GM19324 (cell line): ENCODE results near the gene HEPN1.

Experiments used
- ATAC-seq: cut with Tn5 transposase; IDR thresholded peaks from one replicate; pipeline ENCODE4 v1.9.1; 2021; ENCODE audit warnings: mild to moderate bottlenecking, moderate library complexity; ENCODE audit not compliant: unreplicated experiment, low FRiP score

Gene HEPN1

DNA sequence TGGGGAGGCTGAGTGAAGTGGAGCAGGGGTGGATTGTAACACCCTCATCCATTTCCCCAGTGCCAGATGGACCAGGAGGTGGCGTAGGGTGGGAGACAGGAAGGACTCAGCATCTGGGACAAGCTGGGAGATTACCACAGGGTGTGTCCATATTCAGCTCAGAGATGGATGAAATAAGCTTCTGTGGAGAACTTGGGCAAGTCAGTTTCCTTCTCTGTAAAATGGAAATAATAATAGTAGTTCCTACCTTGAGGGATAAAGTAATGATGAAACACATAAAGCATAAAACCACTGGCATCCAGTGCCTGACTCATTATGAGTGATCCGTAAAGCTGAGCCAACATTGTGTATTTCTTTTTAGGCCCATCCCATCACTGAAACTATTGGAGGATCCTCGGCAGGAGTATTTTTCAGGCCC lies 20.8 kb upstream of the HEPN1 start:
- ATAC-seq = no peak

DNA sequence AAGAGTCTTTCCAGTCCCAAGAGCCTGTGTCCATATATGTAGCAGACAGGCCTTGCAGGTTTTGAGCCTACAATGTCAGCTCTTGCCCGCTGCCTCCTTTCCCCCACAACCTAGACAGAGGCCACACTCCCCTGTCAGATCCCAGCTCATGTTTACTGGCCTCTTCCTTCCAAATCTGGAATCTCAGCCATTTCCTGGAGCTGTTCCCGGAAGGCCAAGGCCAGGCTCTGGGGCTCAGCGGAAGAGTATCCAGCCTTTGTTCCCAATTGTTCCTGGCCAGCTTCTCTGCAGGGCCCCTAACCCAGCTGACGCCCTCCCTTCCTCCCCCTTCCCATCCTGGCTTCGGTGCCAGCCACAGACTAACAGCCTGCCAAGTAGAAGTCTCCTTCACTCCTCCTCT lies 20.3 kb upstream of the HEPN1 start:
- no peak for ATAC-seq

GRCh38 chr11:124899383-124900145 lies 19.5 kb upstream of the HEPN1 start:
- ATAC-seq = no peak

GRCh38 chr11:124900464-124900863 lies 18.6 kb upstream of the HEPN1 start:
- ATAC-seq = no peak

DNA sequence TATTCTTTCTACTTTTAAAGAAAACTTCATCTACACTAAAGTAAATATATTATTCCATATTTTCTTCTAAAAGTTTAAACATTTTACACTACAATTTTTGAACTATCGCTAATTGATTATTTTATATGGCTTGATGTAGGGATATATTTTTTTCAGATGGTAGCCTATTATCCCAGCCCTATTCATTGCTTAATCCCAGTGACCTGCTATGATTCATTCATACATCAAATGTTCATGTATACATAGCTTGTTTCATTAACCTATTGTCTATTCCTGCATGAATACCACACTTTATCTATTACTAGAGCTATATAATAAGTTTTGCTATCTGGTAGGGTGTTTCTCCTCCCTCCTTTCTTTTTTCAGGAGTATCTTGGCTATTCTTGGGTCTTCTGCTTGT lies 16.4 kb upstream of the HEPN1 start:
- ATAC-seq = no peak

GRCh38 chr11:124915541-124916369 lies 3.3 kb upstream of the HEPN1 start:
- ATAC-seq = no peak

DNA sequence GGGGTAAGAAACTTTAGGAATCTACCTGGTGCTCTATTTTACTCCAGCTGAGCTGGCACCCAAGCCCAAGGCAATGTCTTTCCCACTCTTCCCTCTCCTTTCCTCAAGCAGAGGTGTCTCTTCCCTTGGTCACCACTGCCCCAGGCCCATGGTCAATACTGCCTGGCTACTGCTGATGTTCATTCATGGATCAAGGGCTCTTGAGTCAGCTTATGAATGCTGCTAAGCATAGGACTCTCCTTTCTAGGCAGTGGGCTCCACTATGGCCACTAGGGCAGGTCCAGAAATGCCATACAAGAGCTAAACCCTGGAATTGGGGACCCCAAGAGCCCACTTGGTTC lies 2.7 kb upstream of the HEPN1 start:
- no peak for ATAC-seq

DNA sequence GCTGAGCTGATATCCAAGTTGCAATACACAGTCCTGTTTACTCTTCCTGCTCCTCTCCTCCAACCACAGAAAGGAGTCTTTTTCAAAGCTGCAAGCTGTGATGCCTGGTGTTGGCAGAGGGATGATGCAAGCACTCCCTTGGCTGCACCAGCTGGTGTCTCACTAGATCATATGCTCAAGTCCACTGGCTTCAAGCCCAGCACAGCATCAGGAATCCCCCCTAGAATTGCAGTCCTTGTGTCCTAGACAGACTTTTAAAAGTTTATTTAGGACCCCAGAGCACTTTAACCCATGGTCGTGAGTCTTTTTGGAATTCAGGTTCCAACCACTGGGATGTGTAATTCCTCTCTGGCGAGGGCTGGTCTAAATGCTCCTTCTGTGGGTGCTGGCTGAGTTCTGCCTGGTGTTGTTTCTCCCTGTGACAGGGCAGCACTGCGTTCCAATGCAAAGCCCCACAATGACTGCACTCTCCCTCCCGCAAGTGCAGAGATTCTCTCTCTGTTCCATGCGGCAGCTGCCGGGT lies 1.9 kb upstream of the HEPN1 start:
- ATAC-seq = no peak

- no peak for ATAC-seq
Measured at GRCh38 chr11:124919898-124920297, 848 bp downstream of the HEPN1 start.

DNA sequence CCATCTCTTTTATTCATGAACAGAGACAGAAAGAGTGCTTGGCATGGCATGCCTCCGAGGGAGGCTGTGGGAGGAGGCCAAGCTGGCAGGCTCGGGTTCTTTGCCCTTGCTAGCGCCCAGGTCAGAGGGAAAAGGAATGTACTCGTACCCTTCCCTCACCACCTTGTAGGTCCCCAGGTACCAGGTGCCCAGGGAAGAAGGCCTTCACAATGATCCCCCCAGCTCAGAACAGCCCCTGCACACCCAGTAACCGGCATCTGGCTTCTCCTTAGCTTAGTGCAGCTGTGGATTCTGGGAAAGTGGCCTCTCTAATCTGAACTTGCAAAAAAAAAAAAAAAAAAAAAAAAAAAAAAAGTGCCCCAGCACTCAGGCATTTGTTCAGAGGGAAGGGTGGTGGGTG lies 1.3 kb downstream of the HEPN1 start:
- ATAC-seq = no peak

DNA sequence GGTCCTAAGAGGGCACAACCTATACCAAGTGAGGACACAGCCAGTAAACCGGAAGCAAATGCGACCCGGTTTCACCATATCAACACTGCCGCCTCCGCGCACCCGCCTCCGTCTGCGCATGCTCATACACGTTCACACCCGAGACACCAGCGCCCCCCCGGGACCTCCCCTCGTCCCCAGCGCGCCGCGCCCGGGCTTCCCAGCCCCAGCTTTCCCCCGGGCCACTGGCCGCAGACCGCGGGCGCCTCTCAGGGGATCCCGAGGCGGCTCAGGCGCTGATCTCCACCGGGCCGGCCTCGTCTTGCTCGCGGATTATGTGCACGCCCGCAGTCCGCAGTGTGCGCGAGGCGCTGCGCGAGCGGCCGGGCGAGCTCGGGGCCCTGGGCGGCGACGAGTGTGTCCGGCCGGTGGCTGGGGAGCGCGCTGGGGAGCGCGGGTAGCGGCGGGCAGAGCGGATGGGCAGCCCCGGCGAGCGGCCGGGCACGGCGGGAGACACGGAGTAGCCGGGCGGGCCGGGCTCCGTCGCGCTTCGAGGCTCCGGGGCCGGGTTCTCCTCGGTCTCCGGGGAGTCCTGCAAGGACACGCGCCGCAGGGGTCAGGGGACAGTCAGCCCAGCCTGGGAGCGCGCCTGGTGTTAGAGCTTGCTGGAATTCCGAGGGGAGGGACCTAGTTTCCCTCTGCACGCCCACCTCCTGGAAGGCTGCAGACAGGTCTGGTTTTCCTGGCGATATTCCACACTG lies 2.0 kb downstream of the HEPN1 start:
- no peak for ATAC-seq

DNA sequence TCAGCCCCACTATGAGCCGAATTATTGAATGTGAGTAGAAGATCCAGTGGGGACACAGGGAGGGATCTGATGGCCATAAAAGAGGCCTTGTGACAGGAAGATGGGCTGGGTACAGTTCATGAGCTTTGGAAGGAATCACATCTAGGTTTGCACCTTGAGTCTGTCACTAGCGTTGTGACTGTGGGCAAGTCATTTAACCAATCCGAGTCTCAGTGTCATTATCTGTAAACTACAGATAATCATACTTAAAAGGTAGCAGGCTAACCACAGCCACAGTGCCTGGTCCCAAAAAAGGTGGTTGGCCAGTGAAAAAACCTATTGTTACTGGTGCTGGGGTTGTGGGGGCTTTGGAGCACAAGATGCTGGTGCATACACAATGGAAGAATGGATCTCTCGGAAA lies 3.8 kb downstream of the HEPN1 start:
- ATAC-seq = no peak

DNA sequence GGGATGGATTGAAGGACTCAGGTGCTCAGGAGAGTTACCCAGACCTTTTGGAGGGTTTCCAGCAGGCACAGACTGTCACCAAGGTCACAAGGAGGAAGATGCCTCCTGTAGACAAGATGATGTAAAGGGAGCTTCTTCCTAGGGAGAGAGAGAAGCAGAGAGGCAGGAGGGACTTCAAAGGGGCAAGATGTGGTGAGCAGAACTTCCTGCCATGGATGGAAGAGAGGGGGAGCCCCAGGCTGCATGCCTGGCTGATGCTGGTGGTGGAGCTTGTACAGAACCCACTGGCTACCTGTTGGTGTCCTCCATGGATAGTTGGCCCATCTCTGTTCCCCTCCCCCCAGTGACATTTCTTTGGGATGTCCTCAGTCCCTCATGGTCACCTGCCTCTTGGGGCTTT lies 4.2 kb downstream of the HEPN1 start:
- ATAC-seq = no peak

DNA sequence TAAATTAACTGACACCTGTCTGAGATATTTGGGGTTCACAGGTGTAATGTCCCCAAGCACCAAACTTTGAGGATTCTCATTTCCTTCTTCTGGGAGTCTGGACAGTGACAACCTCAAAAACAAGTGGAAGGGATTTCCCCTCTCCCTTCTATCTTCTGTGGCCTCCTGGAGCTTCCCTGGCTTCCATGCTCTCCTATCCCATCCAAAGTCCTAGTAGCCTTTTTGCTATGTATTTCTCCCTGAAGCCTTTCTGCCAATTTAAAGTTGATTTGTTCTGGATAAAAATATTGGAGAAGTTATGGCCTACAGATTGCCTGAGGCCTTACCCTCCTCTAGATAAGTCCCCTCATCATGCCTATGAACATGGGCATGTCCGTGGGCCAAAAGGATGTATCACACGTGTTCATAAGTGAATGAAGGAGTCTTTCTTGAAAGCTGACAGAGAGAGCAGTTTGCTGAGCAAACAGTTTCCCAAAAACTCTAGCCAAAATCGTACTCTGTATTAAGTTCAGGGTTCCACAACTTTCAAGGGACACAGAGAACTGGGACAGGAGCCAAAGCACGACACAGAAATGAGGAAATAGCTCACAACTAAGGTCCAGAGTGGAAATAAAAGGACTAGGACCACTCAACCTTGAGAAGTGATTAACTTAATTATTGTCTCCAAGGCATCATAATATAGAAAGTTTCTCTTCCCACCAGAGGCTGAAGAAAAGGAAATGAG lies 10.1 kb downstream of the HEPN1 start:
- ATAC-seq = no peak

DNA sequence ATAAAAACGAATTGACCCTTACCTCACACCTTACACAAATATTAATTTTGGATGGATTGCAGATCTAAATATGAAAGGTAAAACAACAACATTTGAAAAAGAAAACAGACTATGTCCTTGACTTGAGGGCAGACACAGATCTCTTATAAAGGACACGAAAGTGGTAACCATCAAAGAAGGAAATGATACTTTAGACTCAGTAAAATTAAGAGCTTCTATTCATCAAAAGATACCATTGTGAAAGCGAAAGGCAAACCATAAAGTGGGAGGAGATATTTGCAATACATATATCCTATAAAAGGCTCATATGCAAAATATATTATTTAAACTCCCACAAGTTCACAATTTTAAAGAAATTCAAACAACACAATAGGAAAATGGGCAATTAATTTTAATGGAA lies 11.7 kb downstream of the HEPN1 start:
- ATAC-seq = peak; percentile 57

GRCh38 chr11:124934862-124935547 lies 16.0 kb downstream of the HEPN1 start:
- ATAC-seq = no peak

DNA sequence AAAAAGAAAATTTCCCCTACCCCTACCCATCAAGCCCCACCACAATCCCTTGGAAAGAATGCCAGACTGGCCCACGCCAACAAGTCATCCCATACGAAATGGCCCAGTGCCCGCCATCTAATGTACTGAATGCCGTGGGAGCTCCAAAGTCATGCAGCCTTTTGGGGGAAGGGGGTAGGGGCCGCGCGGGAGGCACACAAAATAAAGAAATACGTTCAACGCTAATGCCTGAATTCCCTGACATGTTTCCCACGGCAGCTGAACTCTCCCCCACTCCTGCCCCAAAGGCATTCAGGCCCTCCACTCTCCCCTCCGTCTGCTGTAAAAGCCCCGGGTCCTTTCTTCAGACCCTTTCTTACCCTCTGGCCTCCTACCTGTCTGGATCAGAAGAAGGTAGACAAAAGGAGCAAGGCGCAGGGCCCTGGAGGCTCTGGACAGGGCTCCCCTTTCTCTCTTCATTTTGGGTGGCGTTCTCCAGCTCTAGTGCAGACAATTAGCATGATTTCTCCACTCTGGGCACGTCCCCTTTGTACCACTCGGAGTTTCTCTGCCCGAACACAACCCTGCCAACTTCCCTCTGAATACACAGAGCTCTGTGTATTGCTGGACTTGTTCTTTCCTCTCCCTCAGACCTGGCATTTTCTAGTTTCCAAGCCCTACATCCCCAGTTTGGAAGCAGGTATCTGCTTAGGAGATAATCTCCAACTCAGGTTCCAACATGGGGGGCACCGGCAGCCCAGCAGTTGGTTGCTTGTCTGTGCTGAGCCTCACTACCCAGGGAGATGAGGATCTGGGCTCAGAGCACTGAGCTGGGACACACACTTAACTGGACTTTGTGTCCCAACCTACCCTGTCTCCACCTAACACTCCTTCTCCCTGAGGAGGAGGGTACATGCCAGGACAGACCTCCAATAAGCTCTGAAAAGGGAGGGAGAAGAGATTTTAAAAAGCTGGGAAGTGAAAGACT lies 16.8 kb downstream of the HEPN1 start, which contains the start of gene HEPACAM:
Gene HEPACAM (minus strand): TSS at position 500 of the 967 bp plus-strand sequence. CDS start 41 bp downstream, at position 459.
- no peak for ATAC-seq

DNA sequence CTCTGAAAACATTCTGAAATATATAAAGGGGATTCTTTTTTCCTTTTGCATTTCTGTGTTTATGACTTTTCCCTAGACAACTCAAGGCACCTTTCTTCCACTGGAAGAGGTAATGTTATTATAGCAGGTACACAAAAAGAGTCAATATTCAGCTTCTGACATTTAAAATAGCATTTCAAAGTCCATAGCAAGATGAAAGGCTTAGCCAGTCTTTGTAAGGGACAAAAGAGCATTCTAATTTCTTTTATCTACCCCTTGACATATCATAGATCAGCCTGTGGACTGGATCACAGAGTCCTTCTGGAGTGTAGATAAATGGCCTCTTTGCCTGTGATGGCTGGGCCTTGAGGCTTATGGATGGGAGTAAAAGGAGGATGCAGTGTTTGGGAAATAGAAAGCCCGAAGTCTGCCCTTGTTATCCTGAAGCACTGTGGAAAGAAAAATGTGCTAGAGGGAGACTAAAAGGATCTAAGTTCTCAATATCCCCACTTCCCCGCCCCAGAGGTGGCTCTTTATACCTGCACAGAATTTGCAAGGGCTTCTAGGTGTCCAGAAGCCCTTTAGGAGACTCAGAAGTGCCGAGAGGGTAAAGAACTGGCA lies 18.4 kb downstream of the HEPN1 start:
- ATAC-seq = no peak
